GM13977 (cell line): ENCODE measurements around the gene SERP2.

Experiments used
- DNase-seq: peaks from one replicate; pipeline ENCODE4 v3.0.0; 2012; ENCODE audit warnings: low spot score
- CTCF ChIP-seq: IDR thresholded peaks from 2 replicates; pipeline ENCODE4 v1.5.1; 2012; ENCODE audit warnings: mild to moderate bottlenecking, control low read depth; ENCODE audit not compliant: insufficient read depth; ENCODE audit errors: extremely low read depth, missing control alignments
- in situ Hi-C: fragments of 300-500 bp; cut with MboI; formaldehyde crosslinking; loops from one replicate; pipeline ENCODE4 v1.12.0; 2022; ENCODE audit warnings: low sequenced_read_pairs, low pct_unique_long_range_greater_than_20kb, mixed read lengths, inconsistent platforms; ENCODE audit not compliant: unreplicated experiment

Gene SERP2

GRCh38 chr13:44410328-44410859 lies 36.8 kb downstream of the SERP2 start:
- no peak for TF ChIP-seq CTCF
- in situ Hi-C loops = no loop called here
- DNase-seq = no peak

GRCh38 chr13:44411841-44412240 lies 38.2 kb downstream of the SERP2 start:
- no peak for TF ChIP-seq CTCF
- DNase-seq = no peak
- in situ Hi-C loops = no loop called here

- DNase-seq = no peak
- in situ Hi-C loops = no loop called here
- TF ChIP-seq CTCF = no peak
Measured at GRCh38 chr13:44412346-44412935, 38.8 kb downstream of the SERP2 start.

DNA sequence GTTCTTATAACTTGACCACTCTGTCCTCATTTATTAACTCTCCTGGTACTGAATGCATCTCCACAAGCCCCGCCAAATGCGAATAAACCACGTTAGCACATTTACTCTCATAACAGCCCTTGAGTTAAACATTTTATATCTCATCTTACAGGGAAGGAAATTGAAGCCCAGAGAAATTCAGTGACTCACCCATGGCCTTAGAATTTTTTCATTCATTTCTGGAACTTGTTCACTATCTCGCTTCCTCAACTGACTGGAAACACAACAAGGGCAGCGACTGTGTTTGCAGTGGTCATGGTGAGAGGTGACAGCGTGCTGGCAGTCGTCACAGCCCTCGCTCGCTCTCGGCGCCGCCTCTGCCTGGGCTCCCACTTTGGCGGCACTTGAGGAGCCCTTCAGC lies 39.5 kb downstream of the SERP2 start:
- TF ChIP-seq CTCF = no peak
- in situ Hi-C loops = no loop called here
- no peak for DNase-seq

DNA sequence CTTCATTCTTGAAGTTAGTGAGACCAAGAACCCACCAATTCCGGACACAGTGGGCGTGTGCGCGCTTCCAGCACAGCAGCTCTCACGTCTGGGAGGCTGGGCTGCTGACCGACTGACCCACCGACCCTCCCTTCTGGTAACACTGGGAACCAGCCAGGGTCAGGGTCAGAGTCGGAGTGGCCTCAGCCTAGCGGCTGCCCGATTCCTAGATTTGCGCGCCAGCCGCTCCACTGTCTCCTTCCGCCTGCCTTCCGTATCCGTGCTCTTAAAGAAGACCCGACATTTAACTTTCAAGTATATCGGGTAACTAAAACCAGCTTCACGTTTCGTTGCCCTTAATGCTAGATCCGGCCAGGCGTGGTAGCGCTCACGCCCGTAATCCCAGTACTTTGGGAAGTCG lies 41.1 kb downstream of the SERP2 start:
- TF ChIP-seq CTCF = no peak
- no peak for DNase-seq
- in situ Hi-C loops = no loop called here

DNA sequence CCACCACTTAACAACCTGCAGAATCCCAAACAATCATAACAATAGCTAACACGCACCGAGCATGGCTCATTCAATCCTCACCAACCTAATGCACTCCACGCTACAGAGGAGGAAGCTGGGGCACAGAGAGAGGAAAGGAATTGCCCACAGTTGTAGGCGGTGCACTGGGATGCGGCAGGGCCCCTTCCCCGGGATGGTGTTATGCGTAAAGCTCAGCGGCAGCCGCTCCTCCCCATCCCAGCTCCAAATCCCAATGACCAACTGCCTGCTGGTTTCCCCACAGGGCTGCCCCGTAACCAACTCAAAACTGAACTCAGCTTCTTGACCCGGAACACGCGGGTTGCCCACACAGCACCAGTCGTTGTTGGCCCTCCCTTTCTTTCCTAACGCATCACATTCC lies 42.2 kb downstream of the SERP2 start:
- DNase-seq = no peak
- TF ChIP-seq CTCF = no peak
- in situ Hi-C loops = no loop called here
